Psoas muscle (tissue), 8 donors: Measurements from ENCODE around the gene AKTIP. TPM values are rescaled to one million over a fixed set of nuclear protein-coding genes. Genes with fewer than 3 reads are reported as not detected.

Experiments
- ATAC-seq, 4 donors: fragments of 200-7000 bp; cut with Tn5 transposase; one replicate each; pipeline ENCODE4 v1.9.1; 2020; ENCODE audit warnings: moderate library complexity in 3 of 4, mild to moderate bottlenecking in 2 of 4
- DNase-seq, 2 donors: peaks; one replicate each; pipeline ENCODE4 v3.0.0-alpha.2; 2020
- H3K27ac ChIP-seq: fragments of 200-600 bp; one replicate; pipeline ENCODE4 v1.8.0; 2022
- H3K27me3 ChIP-seq, 3 donors: fragments of 200-600 bp in 1 of 3; one replicate each; pipeline versions ENCODE4 v1.6.1 to v1.8.0; 2013 to 2022; ENCODE audit warnings: low read length in 2 of 3, mild to moderate bottlenecking in 2 of 3, moderate library complexity in 1 of 3; ENCODE audit not compliant: insufficient read depth in 3 of 3
- H3K36me3 ChIP-seq, 2 donors: fragments of 200-600 bp in 1 of 2; one replicate each; pipeline versions ENCODE4 v1.6.1 to v1.8.0; 2013 to 2022; ENCODE audit warnings: low read depth in 1 of 2, mild to moderate bottlenecking in 1 of 2, moderate library complexity in 1 of 2; ENCODE audit not compliant: insufficient read depth in 1 of 2
- H3K4me1 ChIP-seq: fragments of 200-600 bp; one replicate; pipeline ENCODE4 v1.8.0; 2022
- H3K4me3 ChIP-seq: fragments of 200-600 bp; one replicate; pipeline ENCODE4 v1.8.0; 2022; ENCODE audit warnings: mild to moderate bottlenecking
- H3K9me3 ChIP-seq: fragments of 200-600 bp; one replicate; pipeline ENCODE4 v1.8.0; 2022
- CTCF ChIP-seq: fragments of 200-600 bp; IDR thresholded peaks from one replicate; pipeline ENCODE4 v1.8.0; 2022; ENCODE audit warnings: antibody characterized with exemption
- WGBS, 3 donors: extraction: QIAGEN DNeasy Blood & Tissue Kit; methylation state at CpG; one replicate each; pipeline versions ENCODE4 v1.1.6 to v1.1.7; 2013; 5-methylcytosine and 5-hydroxymethylcytosine counted together
- intact Hi-C, 2 donors: fragments of 100-400 bp; cut with DNase I; formaldehyde crosslinking; loops; one replicate each; pipeline versions ENCODE4 v1.11.0 to v1.14.2; 2022
- polyA plus RNA-seq, 3 donors: library from polyadenylated mRNA; stranded (reverse); fragments of 200-250 nt; gene quantifications; one replicate each; pipeline ENCODE4 v1.2.3, GENCODE V29; 2013
- total RNA-seq, 4 donors: library from RNA; stranded (reverse); fragmentation: NEBNext Ultra II Directional in 2 of 4; extraction: Animal tissue kit (Norgen Biotek cat#: 25700) in 2 of 4; gene quantifications; one replicate each; pipeline versions ENCODE4 v1.2.1 to v1.2.4, GENCODE V29; 2021 to 2023
- donor health status: healthy with polysubstance abuse.
- donor health status: DM: no; HTN: no; CAD: no; lungs with moderate emphysema.
- donor health status: Bipolar disorder and iron deficiency.
- donor health status: healthy.
- donor health status: DM: yes; HTN: yes; CAD: no.
- donor health status: DM: no; HTN: no; CAD: no.
- donor health status: DM: no; HTN: no; CAD: no.
- donor health status: DM: yes; HTN: yes; CAD: no.

The AKTIP gene
- total and polyA plus RNA-seq, 7 donors, result 27.6 to 88.1 (median 65.2) TPM

- peak; percentile 78 to 92 (median 82) for ATAC-seq
- H3K9me3 ChIP-seq, result no peaks in the 10 kb centered on the region
- peak; percentile 54 to 75 for DNase-seq
- H3K27me3 ChIP-seq, result no peaks in the 10 kb centered on the region
- H3K36me3 ChIP-seq, result no peaks in the 10 kb centered on the region
- H3K4me3 ChIP-seq, result peak overlapping the region; percentile 37
- peak; percentile 98 for TF ChIP-seq CTCF
- 20 to 31% (median 22%) methylated on average over 29 of the region's 29 CpGs for WGBS, 3 donors
- intact Hi-C loops, result no loop called here
- peak overlapping the region; percentile 64 for H3K27ac ChIP-seq
- H3K4me1 ChIP-seq, result no peaks in the 10 kb centered on the region
Measured at GRCh38 chr16:53509906-53510703, 7.1 kb upstream of the AKTIP start.

GRCh38 chr16:53507464-53508179 lies 4.6 kb upstream of the AKTIP start:
- intact Hi-C loops, result no loop called here
- no peak for TF ChIP-seq CTCF
- ATAC-seq (no peak), DNase-seq (no peak)
- 86 to 90% (median 89%) methylated on average over 12 of the region's 12 CpGs for WGBS, 3 donors
- no peak overlapping the region for H3K4me3 ChIP-seq
- no peaks in the 10 kb centered on the region for H3K9me3 ChIP-seq
- H3K27ac ChIP-seq, result no peak overlapping the region
- no peaks in the 10 kb centered on the region for H3K4me1 ChIP-seq
- H3K27me3 ChIP-seq, result no peaks in the 10 kb centered on the region
- H3K36me3 ChIP-seq, result no peaks in the 10 kb centered on the region

- no peak overlapping the region for H3K27ac ChIP-seq
- intact Hi-C loops, result no loop called here
- H3K4me1 ChIP-seq, result peaks cover 9% of the 10 kb centered on the region
- no peak overlapping the region for H3K4me3 ChIP-seq
- ATAC-seq, result no peak
- no peak for DNase-seq
- no peaks in the 10 kb centered on the region for H3K27me3 ChIP-seq
- WGBS, 3 donors, result 88 to 93% (median 90%) methylated on average over 3 of the region's 3 CpGs
- TF ChIP-seq CTCF, result no peak
- no peaks in the 10 kb centered on the region for H3K36me3 ChIP-seq
- H3K9me3 ChIP-seq, result no peaks in the 10 kb centered on the region
Measured at GRCh38 chr16:53506254-53506653, 3.2 kb upstream of the AKTIP start.

GRCh38 chr16:53504665-53505064 lies 1.7 kb upstream of the AKTIP start:
- DNase-seq (peak in 1 of 2 donors; percentile 57), ATAC-seq (no peak)
- WGBS, 3 donors, result 57 to 60% (median 60%) methylated on average over 7 of the region's 7 CpGs
- intact Hi-C loops, result loop anchor here in 1 of 2 donors (5.0 kb wide), 1 partner anchor 67 kb away; no protein-coding TSS in a partner anchor
- no peaks in the 10 kb centered on the region for H3K27me3 ChIP-seq
- H3K27ac ChIP-seq, result peak overlapping the region; percentile 97
- peaks cover 0 to 5% of the 10 kb centered on the region in 2 donors for H3K36me3 ChIP-seq
- peaks cover 24% of the 10 kb centered on the region for H3K4me1 ChIP-seq
- TF ChIP-seq CTCF, result no peak
- H3K9me3 ChIP-seq, result no peaks in the 10 kb centered on the region
- peak overlapping the region; percentile 87 for H3K4me3 ChIP-seq
